NCI-H1436 treated with DMSO at 0.1 percent for 48 hours (cell line): ENCODE measurements around the gene CNNM4.

Experiments
- DNase-seq: peaks from one replicate; lab custom pipeline; 2025; lab: John Stamatoyannopoulos, UW

Gene CNNM4

GRCh38 chr2:96760036-96760985, at the start of gene CNNM4:
CNNM4 (plus strand) TSS chr2:96760902; CDS start chr2:96761000, 98 bp downstream.
- peak; percentile 70 for DNase-seq

GRCh38 chr2:96710985-96711384, 49.7 kb upstream of the CNNM4 start:
- no peak for DNase-seq

DNA sequence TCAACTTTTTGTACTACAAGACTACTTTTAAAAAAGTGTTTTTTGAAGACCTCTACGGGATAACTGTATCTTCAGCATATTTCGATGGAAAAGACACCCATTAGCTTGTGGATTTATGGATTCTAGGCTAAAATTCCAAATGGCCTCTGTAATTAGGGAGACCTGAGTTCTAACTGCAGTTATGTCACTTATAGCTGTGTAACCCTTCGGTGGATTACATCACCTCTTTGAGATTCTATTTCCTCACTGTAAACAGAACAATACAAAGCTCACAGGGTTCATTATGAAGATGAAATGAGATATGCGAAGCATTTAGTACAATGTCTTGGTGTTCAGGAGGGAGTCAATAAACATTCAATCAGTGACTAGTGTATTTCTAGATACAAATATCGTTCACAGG, 45.0 kb upstream of the CNNM4 start:
- no peak for DNase-seq

- DNase-seq, result no peak
Observed at GRCh38 chr2:96716388-96716787, 44.3 kb upstream of the CNNM4 start.

DNA sequence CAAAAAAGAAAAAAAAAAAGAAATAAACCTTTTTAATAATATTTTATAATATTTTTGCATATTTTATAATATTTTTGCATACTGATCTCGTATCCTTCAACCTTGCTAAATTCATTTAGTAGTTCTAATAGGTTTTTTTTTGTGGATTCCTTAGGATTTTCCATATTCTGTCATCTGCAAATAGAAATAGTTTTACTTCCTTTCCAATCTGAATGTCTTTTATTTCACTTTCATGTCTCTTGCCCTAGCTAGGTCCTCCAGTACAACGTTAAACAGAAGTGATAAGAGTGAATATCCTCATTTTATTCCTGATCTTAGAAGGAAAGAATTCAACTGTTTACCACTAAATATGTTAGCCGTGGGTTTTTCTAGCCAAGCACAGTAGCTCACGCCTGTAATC, 34.6 kb upstream of the CNNM4 start:
- no peak for DNase-seq

DNA sequence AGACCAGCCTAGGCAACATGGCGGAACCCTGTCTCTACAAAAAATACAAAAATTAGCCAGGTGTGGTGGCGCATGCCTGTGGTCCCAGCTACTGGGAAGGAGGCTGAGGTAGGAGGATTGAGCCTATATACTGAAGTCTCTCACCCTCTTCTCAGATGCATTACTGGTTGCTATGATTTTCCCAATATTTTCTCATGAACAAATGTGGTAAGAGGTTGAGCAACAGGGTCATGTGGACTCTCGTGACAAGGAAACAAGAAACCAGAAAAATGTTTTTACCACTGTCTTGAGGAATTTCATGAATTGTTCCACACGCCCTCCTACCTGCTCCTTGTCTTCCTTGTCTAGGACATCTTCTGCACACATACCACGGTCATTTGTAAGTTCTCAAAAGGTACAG, 33.3 kb upstream of the CNNM4 start:
- no peak for DNase-seq

DNA sequence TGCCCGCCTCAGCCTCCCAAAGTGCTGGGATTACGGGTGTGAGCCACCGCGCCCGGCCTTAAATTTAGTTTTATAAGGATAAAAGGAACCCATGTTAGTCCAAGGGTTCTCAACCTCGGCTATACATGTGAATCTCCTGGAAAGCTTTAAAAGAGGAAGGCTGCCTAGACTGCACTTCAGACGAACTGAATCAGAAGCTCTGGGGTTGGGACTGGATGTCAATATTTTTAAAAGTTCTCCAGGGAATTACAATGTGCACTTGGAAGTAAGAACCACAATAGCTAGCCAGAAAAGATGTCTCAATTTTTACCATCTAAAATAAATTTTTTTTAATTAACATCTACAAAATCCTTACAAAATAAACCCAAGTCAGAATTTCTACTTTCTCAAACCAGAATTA, 31.0 kb upstream of the CNNM4 start:
- DNase-seq, result no peak

GRCh38 chr2:96730212-96730611, 30.5 kb upstream of the CNNM4 start:
- DNase-seq, result no peak

- DNase-seq, result no peak
Observed at GRCh38 chr2:96733931-96734330, 26.8 kb upstream of the CNNM4 start.

DNA sequence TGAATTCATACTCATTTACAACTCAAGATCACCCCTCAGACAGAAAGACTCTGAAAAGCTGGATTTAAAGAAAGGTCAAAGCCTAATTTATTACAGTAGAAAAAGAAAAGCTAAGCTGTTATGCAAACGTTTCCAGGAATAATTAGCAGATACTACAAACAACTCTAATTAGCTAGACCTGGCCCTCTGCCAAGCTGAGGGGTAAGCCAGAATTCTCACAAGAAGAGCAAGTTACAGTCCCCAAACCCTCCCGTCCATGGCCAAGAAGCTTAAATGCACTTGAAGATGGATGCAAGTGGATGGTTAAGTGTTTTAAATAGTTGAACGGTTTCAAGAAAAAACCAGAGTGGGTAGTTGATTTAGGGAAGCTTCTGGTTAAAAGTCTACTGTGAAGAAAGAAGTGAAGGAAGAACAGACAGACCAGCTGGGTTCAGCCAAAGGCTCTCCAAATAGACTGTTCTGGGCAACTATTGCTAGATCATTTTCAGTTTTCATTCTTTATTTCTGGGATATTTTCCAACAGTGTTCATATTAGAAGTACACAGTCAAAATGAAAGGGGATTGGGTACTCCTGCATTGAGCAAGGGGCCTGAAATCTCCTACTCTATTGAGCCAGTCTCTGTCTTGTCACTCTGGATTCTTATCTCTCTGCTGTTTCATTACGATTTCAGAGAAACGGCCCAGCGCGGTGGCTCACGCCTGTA, 25.7 kb upstream of the CNNM4 start:
- DNase-seq, result no peak

GRCh38 chr2:96737251-96737650, 23.5 kb upstream of the CNNM4 start:
- no peak for DNase-seq

GRCh38 chr2:96737831-96738230, 22.9 kb upstream of the CNNM4 start:
- no peak for DNase-seq

GRCh38 chr2:96739076-96739632, 21.5 kb upstream of the CNNM4 start:
- no peak for DNase-seq

DNA sequence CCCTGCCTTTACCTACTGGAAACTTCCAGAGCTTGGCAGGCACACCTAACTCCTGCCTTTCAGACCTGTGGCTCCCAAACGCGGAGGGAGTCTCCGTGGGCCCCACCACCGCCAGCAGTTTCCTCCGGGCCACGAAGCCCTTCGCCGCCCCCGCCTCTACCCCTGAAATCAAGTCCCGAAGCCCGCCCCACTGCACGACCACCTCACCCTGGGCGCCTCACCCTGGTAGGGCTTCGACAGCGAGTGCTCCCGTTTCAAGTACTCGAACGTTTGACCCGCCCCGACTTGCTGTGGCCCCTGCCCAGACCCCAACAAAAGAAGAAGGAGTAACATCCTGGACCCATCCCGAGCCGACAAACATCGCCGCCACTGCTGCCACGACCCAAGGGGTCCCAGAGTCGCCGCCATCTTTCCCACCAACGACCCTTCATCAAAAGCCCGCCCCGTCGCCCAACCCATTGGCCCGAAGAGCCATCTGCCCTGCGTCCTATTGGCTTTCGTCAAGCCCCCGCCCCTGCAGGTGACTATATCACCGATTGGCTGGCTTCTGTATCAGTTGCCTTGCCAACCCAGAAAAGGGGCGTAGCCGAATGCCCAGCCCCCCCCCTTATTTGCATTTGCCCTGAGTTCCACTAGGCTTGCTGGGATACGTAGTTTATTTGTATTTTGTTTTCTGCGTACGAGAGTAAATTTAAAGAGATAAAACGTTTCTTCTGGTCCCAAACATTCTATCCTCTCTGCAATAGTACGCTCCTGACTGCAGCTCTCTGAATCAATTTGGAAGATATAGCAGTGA, 20.9 kb upstream of the CNNM4 start, which contains the start of gene LMAN2L:
LMAN2L (minus strand) TSS at position 432 of the 796 bp plus-strand sequence; CDS start at position 408, 24 bp downstream.
- peak; percentile 89 for DNase-seq

- no peak for DNase-seq
Observed at GRCh38 chr2:96747061-96747617, 13.6 kb upstream of the CNNM4 start.

- DNase-seq, result no peak
Observed at GRCh38 chr2:96751800-96752199, 8.9 kb upstream of the CNNM4 start.

DNA sequence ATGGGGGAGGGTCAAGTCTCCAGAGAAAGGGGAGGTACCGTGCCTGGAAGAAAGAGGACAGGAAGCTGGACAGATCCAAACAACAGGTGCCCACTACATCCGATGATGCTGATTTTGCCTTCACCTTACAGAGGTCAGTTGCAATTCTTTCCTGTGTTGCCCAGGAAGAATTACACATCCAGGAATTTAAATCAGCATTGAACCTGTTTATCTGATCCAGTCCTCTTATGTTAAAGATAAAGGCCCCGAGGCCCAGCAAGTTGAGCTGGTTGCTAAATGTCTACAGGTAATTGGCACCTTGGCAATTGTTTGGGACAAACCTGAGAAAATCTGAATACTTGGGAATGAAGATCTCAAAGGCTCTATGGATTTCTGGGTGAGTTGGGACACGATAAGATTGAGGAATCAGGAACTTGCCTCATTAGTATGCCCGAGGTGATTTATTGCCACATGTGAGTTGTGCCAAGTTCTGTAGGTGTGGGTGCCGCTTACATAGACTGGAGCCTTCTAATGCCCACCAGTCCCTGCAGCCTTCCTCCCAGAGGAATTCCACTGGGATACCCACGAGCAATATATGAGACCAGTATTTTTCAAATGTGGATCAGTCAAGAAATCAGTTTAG, 6.9 kb upstream of the CNNM4 start:
- no peak for DNase-seq

DNA sequence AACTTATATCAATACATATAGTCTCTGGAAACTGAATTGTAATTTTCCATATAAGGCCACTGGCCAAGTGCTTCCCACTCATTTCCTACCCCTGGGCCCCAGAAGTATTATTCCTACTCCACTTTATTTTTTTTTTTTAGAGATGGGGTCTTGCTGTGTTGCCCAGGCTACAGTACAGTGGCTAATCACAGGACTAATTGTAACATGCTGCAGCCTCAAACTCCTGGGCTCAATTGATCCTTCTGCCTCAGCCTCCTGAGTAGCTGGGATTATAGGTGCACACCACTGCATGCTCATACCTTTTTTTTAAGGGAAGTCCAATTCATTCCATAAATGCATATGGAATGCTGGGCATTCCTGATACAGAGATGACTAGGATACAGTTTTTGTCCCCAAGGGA, 6.4 kb upstream of the CNNM4 start:
- DNase-seq, result no peak

DNA sequence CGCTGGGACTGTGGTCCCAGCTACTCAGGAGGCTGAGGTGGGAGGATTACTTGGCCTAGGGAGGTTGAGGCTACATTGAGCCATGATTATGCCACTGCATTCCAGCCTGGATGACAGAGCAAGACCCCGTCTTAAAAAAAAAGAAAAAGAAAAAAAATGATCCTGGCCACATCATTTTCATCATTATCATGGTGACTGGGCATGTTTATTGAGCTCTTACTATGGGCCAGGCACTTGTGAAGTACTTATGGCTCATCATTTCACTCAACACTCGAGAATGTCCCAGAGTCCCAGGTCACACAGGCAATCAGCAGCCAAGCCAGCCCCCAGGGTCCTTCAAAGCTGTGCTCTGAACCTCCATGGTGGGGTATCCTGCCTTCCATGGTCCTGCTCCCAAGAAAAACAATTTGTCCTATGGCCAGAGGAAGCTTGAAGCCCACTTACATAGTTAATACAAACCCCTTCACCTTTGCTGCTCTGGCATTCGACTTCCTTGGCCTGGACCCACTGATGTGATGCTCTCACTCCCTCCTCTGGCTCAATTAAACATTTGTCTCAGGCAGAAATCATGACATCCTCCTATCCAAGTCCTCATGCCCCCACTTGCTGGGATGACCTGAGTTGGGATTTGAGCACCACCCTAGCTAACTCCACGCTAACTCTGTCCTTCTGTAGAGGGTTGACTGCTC, 3.8 kb upstream of the CNNM4 start:
- DNase-seq, result no peak

GRCh38 chr2:96757477-96757860, 3.2 kb upstream of the CNNM4 start:
- DNase-seq, result no peak

- no peak for DNase-seq
Observed at GRCh38 chr2:96758987-96759386, 1.7 kb upstream of the CNNM4 start.
